ENCODE results near the gene ZC3H12A. TPM values are rescaled to one million over a fixed set of nuclear protein-coding genes. Genes with fewer than 3 reads are reported as not detected.

The ZC3H12A gene
- total RNA-seq, 1 donor from 2014 or later, result 12.8 TPM

DNA sequence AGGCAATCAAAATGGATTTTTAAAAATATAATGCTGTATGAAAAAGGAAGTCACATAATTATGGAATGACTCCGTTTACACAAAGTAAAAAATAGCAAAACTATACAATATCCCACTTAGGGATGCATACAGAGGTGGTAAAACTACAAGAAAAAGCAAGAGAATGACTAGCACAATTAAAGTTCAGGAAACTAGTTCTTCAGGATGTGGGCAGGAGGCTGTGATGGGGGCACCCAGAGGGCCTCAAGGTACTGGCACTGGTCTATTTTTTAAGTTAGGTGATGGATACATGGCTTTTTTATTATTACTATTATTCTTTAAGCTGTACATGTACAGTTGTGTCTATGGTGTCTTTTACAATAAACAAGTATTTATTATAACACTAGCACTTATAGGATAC lies 1.4 kb upstream of the ZC3H12A start:
- peaks cover 11% of the 10 kb centered on the region for H3K36me3 ChIP-seq
- no peak for ATAC-seq
- no peaks in the 10 kb centered on the region for H3K27me3 ChIP-seq (ENCODE audit: low read depth)
- H3K4me3 ChIP-seq, result peak overlapping the region; percentile 83
- intact Hi-C loops (cut with DNase I), result no loop called here
- H3K4me1 ChIP-seq, result peaks cover 63% of the 10 kb centered on the region
- H3K9me3 ChIP-seq, result no peaks in the 10 kb centered on the region
- peak overlapping the region; percentile 96 for H3K27ac ChIP-seq
- no peak for TF ChIP-seq CTCF (IDR thresholded peaks at IDR 0.05)
- DNase-seq, result no peak

- Histone ChIP-seq H3K27me3 (ENCODE audit: low read depth) (no peaks in the 10 kb centered on the region), H3K27ac (peak overlapping the region; percentile 96), H3K9me3 (no peaks in the 10 kb centered on the region), H3K36me3 (peaks cover 17% of the 10 kb centered on the region), H3K4me1 (peaks cover 69% of the 10 kb centered on the region), H3K4me3 (peak overlapping the region; percentile 83)
- intact Hi-C loops (cut with DNase I), result no loop called here
- DNase-seq (no peak), ATAC-seq (no peak)
- TF ChIP-seq CTCF (IDR thresholded peaks at IDR 0.05), result no peak
Observed at GRCh38 chr1:37473431-37474045, 842 bp upstream of the ZC3H12A start.

DNA sequence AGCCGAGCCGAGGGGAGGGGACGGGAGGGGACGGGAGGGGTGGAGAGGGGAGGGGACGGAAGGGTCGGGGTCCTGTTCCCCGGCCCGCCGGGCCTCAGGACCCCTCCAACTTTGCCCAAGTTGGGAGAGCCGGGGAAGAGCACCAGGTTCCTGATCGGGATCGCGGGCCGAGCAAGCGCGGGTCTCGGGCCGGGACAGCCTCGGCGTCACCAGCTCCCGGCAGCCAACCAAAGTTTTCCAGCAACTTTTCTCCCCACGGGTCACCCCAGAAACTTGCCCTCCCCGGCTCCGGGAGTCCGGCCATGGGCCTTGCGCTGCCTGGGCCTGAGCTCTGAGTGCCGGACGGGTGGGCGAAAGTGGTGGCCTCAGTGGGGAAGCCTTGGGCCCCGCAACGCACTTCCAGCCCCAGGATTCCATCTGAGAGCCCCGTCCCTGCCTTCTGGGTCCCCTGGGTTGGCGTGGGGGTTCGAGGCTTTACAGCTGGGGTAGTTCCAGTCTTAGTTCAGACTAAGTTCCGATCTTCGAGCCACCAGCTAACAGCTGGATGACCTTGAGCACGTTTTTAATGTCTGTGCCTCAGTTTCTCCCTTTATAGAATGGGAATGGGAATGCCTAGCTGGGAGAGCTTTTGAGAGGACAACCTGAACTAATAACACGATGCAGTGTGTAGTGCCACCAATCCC lies 458 bp downstream of the ZC3H12A start:
- Histone ChIP-seq H3K27ac (peak overlapping the region; percentile 96), H3K4me3 (peak overlapping the region; percentile 83), H3K9me3 (no peaks in the 10 kb centered on the region), H3K4me1 (peaks cover 82% of the 10 kb centered on the region), H3K27me3 (ENCODE audit: low read depth) (no peaks in the 10 kb centered on the region), H3K36me3 (peaks cover 21% of the 10 kb centered on the region)
- intact Hi-C loops (cut with DNase I), result no loop called here
- ATAC-seq (peak; percentile 0 to 1), DNase-seq (peak; percentile 56)
- TF ChIP-seq CTCF (IDR thresholded peaks at IDR 0.05), result no peak

GRCh38 chr1:37475380-37476086 lies 1.2 kb downstream of the ZC3H12A start:
- no peak for ATAC-seq
- Histone ChIP-seq H3K9me3 (no peaks in the 10 kb centered on the region), H3K27me3 (ENCODE audit: low read depth) (no peaks in the 10 kb centered on the region), H3K36me3 (peaks cover 28% of the 10 kb centered on the region), H3K4me3 (peak overlapping the region; percentile 83), H3K27ac (peak overlapping the region; percentile 96), H3K4me1 (peaks cover 89% of the 10 kb centered on the region)
- no peak for DNase-seq
- TF ChIP-seq CTCF (IDR thresholded peaks at IDR 0.05), result no peak
- intact Hi-C loops (cut with DNase I), result no loop called here

DNA sequence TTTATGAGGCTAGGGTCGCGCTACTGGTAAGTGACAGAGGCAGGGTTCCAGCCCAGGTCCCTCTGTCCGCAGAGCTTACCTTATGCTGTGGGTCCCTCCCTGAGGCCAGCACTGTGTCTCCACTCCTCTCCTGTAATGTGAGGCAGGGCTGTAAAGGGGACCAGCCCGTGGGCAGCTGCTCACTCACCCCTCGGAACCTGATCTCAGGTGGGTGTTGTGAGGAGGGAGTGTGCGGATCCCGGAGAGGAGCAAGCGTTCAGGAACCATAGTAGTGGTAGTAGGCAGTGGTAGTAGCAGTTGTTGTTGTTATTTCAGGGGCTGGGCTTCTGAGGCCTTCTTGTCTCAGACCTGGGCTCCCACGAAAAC lies 1.7 kb downstream of the ZC3H12A start:
- Histone ChIP-seq H3K27ac (peak overlapping the region; percentile 96), H3K4me1 (peaks cover 91% of the 10 kb centered on the region), H3K36me3 (peaks cover 33% of the 10 kb centered on the region), H3K9me3 (no peaks in the 10 kb centered on the region), H3K27me3 (ENCODE audit: low read depth) (no peaks in the 10 kb centered on the region), H3K4me3 (peak overlapping the region; percentile 83)
- no peak for ATAC-seq
- TF ChIP-seq CTCF (IDR thresholded peaks at IDR 0.05), result no peak
- intact Hi-C loops (cut with DNase I), result no loop called here
- DNase-seq, result no peak

Data from lower lobe of right lung (tissue), 2 donors.